ENCODE measurements around the gene OR1M1. TPM values are rescaled to one million over a fixed set of nuclear protein-coding genes. Genes with fewer than 3 reads are reported as not detected.

The OR1M1 gene
- total and polyA plus RNA-seq, 2 donors from 2014 or later, result not detected

GRCh38 chr19:9040131-9040530, 46.7 kb upstream of the OR1M1 start:
- no peak for TF ChIP-seq CTCF (IDR thresholded peaks at IDR 0.05; ENCODE audit: borderline replicate concordance, extremely low read depth, insufficient read depth)
- Histone ChIP-seq H3K27ac (ENCODE audit: low read depth in 2 of 2, low read length in 2 of 2) (no peak overlapping the region), H3K27me3 (ENCODE audit: control insufficient read depth, insufficient read depth, low read length) (no peaks in the 10 kb centered on the region), H3K4me1 (ENCODE audit: control insufficient read depth in 2 of 3, insufficient read depth in 2 of 3, low read depth in 1 of 3, low read length in 3 of 3) (no peaks in the 10 kb centered on the region), H3K36me3 (ENCODE audit: control insufficient read depth in 2 of 3, insufficient read depth in 3 of 3, low read length in 3 of 3) (no peaks in the 10 kb centered on the region), H3K9me3 (ENCODE audit: control insufficient read depth in 2 of 3, insufficient read depth in 1 of 3, low read length in 3 of 3) (no peaks in the 10 kb centered on the region), H3K9ac (ENCODE audit: low read length in 3 of 3) (no peak overlapping the region), H3K4me3 (ENCODE audit: low read length in 3 of 3) (no peak overlapping the region)
- FAIRE-seq, result no peak
- DNase-seq, result no peak
- intact Hi-C loops (cut with DNase I), result no loop called here

- Histone ChIP-seq H3K36me3 (ENCODE audit: control insufficient read depth in 2 of 3, insufficient read depth in 3 of 3, low read length in 3 of 3) (no peaks in the 10 kb centered on the region), H3K4me1 (ENCODE audit: control insufficient read depth in 2 of 3, insufficient read depth in 2 of 3, low read depth in 1 of 3, low read length in 3 of 3) (no peaks in the 10 kb centered on the region), H3K9me3 (ENCODE audit: control insufficient read depth in 2 of 3, insufficient read depth in 1 of 3, low read length in 3 of 3) (no peaks in the 10 kb centered on the region), H3K4me3 (ENCODE audit: low read length in 3 of 3) (no peak overlapping the region), H3K27me3 (ENCODE audit: control insufficient read depth, insufficient read depth, low read length) (no peaks in the 10 kb centered on the region), H3K9ac (ENCODE audit: low read length in 3 of 3) (no peak overlapping the region), H3K27ac (ENCODE audit: low read depth in 2 of 2, low read length in 2 of 2) (no peak overlapping the region)
- FAIRE-seq, result no peak
- TF ChIP-seq CTCF (IDR thresholded peaks at IDR 0.05; ENCODE audit: borderline replicate concordance, extremely low read depth, insufficient read depth), result no peak
- intact Hi-C loops (cut with DNase I), result no loop called here
- no peak for DNase-seq
Measured at GRCh38 chr19:9041023-9041422, 45.8 kb upstream of the OR1M1 start.

GRCh38 chr19:9043524-9043923, 43.3 kb upstream of the OR1M1 start:
- H3K4me3 ChIP-seq (ENCODE audit: low read length in 3 of 3), result no peak overlapping the region
- no peaks in the 10 kb centered on the region for H3K27me3 ChIP-seq (ENCODE audit: control insufficient read depth, insufficient read depth, low read length)
- H3K36me3 ChIP-seq (ENCODE audit: control insufficient read depth in 2 of 3, insufficient read depth in 3 of 3, low read length in 3 of 3), result no peaks in the 10 kb centered on the region
- intact Hi-C loops (cut with DNase I), result no loop called here
- H3K4me1 ChIP-seq (ENCODE audit: control insufficient read depth in 2 of 3, insufficient read depth in 2 of 3, low read depth in 1 of 3, low read length in 3 of 3), result no peaks in the 10 kb centered on the region
- no peak overlapping the region for H3K9ac ChIP-seq (ENCODE audit: low read length in 3 of 3)
- no peak for FAIRE-seq
- TF ChIP-seq CTCF (IDR thresholded peaks at IDR 0.05; ENCODE audit: borderline replicate concordance, extremely low read depth, insufficient read depth), result no peak
- no peak for DNase-seq
- H3K9me3 ChIP-seq (ENCODE audit: control insufficient read depth in 2 of 3, insufficient read depth in 1 of 3, low read length in 3 of 3), result no peaks in the 10 kb centered on the region
- no peak overlapping the region for H3K27ac ChIP-seq (ENCODE audit: low read depth in 2 of 2, low read length in 2 of 2)

- no peak for DNase-seq
- H3K4me1 ChIP-seq (ENCODE audit: control insufficient read depth in 2 of 3, insufficient read depth in 2 of 3, low read depth in 1 of 3, low read length in 3 of 3), result no peaks in the 10 kb centered on the region
- H3K9me3 ChIP-seq (ENCODE audit: control insufficient read depth in 2 of 3, insufficient read depth in 1 of 3, low read length in 3 of 3), result no peaks in the 10 kb centered on the region
- no peak overlapping the region for H3K27ac ChIP-seq (ENCODE audit: low read depth in 2 of 2, low read length in 2 of 2)
- no peak for TF ChIP-seq CTCF (IDR thresholded peaks at IDR 0.05; ENCODE audit: borderline replicate concordance, extremely low read depth, insufficient read depth)
- no peaks in the 10 kb centered on the region for H3K27me3 ChIP-seq (ENCODE audit: control insufficient read depth, insufficient read depth, low read length)
- H3K36me3 ChIP-seq (ENCODE audit: control insufficient read depth in 2 of 3, insufficient read depth in 3 of 3, low read length in 3 of 3), result no peaks in the 10 kb centered on the region
- no peak overlapping the region for H3K9ac ChIP-seq (ENCODE audit: low read length in 3 of 3)
- no peak overlapping the region for H3K4me3 ChIP-seq (ENCODE audit: low read length in 3 of 3)
- FAIRE-seq, result no peak
- intact Hi-C loops (cut with DNase I), result no loop called here
Measured at GRCh38 chr19:9044449-9044848, 42.4 kb upstream of the OR1M1 start.
